ENCODE measurements around the gene SMLR1.

The SMLR1 gene

GRCh38 chr6:130825772-130826441 is 1.3 kb upstream of the SMLR1 start:
- DNase-seq, result no peak

- DNase-seq, result no peak
Measured at GRCh38 chr6:130826442-130827246, 562 bp upstream of the SMLR1 start.

- DNase-seq, result no peak
Measured at GRCh38 chr6:130829333-130829910, 2.2 kb downstream of the SMLR1 start.

- DNase-seq, result no peak
Measured at GRCh38 chr6:130831607-130832006, 4.4 kb downstream of the SMLR1 start.

- DNase-seq, result no peak
Measured at GRCh38 chr6:130833569-130833968, 6.4 kb downstream of the SMLR1 start.

GRCh38 chr6:130834482-130835251 is 7.5 kb downstream of the SMLR1 start:
- DNase-seq, result no peak

- DNase-seq, result no peak
Measured at GRCh38 chr6:130836055-130836640, 8.9 kb downstream of the SMLR1 start.

GRCh38 chr6:130837067-130837466 is 9.9 kb downstream of the SMLR1 start:
- DNase-seq, result no peak

- no peak for DNase-seq
Measured at GRCh38 chr6:130838250-130838860, 11.1 kb downstream of the SMLR1 start.

- no peak for DNase-seq
Measured at GRCh38 chr6:130838951-130839350, 11.7 kb downstream of the SMLR1 start.

- DNase-seq, result no peak
Measured at GRCh38 chr6:130839379-130839778, 12.2 kb downstream of the SMLR1 start.

GRCh38 chr6:130840050-130840449 is 12.8 kb downstream of the SMLR1 start:
- DNase-seq, result no peak

GRCh38 chr6:130841128-130841728 is 14.0 kb downstream of the SMLR1 start:
- DNase-seq, result no peak

- DNase-seq, result no peak
Measured at GRCh38 chr6:130843575-130844320, 16.5 kb downstream of the SMLR1 start.

- no peak for DNase-seq
Measured at GRCh38 chr6:130846501-130846900, 19.3 kb downstream of the SMLR1 start.

- DNase-seq, result no peak
Measured at GRCh38 chr6:130847001-130847910, 20.1 kb downstream of the SMLR1 start.

GRCh38 chr6:130848945-130849344 is 21.7 kb downstream of the SMLR1 start:
- no peak for DNase-seq

- DNase-seq, result no peak
Measured at GRCh38 chr6:130849594-130849993, 22.4 kb downstream of the SMLR1 start.

- DNase-seq, result no peak
Measured at GRCh38 chr6:130851026-130851425, 23.8 kb downstream of the SMLR1 start.
